Esophagus muscularis mucosa (tissue), 4 donors: ENCODE data around the gene GUCA2A. TPM values are rescaled to one million over a fixed set of nuclear protein-coding genes. Genes with fewer than 3 reads are reported as not detected.

Experiments used
- DNase-seq: peaks from one replicate; pipeline ENCODE4 v3.0.0-alpha.2; 2017; ENCODE audit errors: extremely low spot score
- H3K27ac ChIP-seq, 4 donors: fragments of 200-600 bp; sonication (generic); replicated peaks in 1 of 4; 1 replicate in 3 of 4; 2 replicates in 1 of 4; pipeline ENCODE4 v1.5.1; 2016 to 2019; ENCODE audit warnings: mild to moderate bottlenecking in 1 of 4
- H3K27me3 ChIP-seq, 4 donors: fragments of 200-600 bp; sonication (generic); one replicate each; pipeline versions ENCODE4 v1.5.1 to v1.6.0; 2016 to 2019
- H3K36me3 ChIP-seq, 4 donors: fragments of 200-600 bp; sonication (generic); one replicate each; pipeline ENCODE4 v1.5.1; 2016 to 2019
- H3K4me1 ChIP-seq, 4 donors: fragments of 200-600 bp; sonication (generic); one replicate each; pipeline ENCODE4 v1.5.1; 2016 to 2019
- H3K4me3 ChIP-seq, 4 donors: fragments of 200-600 bp; sonication (generic); 1 replicate in 2 of 4; 2 replicates in 2 of 4; pipeline ENCODE4 v1.5.1; 2016 to 2019; ENCODE audit warnings: mild to moderate bottlenecking in 4 of 4, moderate library complexity in 1 of 4
- H3K9me3 ChIP-seq, 4 donors: fragments of 200-600 bp; sonication (generic); 1 replicate in 3 of 4; 2 replicates in 1 of 4; pipeline ENCODE4 v1.5.1; 2016 to 2019
- CTCF ChIP-seq, 3 experiments: fragments of 200-600 bp in 2 of 3; fragments of 450-650 bp in 1 of 3; sonication (generic) in 2 of 3; IDR thresholded peaks; one replicate each; pipeline ENCODE4 v1.5.1; 2017 to 2019; ENCODE audit warnings: antibody characterized with exemption in 3 of 3, mild to moderate bottlenecking in 2 of 3, moderate library complexity in 1 of 3
- EP300 ChIP-seq: sonication (generic); formaldehyde crosslinking; IDR thresholded peaks from one replicate; pipeline ENCODE4 v1.6.1; 2017; ENCODE audit warnings: antibody characterized with exemption
- POLR2A ChIP-seq: fragments of 450-650 bp; IDR thresholded peaks from one replicate; pipeline ENCODE4 v1.6.1; 2017; ENCODE audit warnings: antibody characterized with exemption, moderate library complexity, mild to moderate bottlenecking, low read depth
- POLR2AphosphoS5 ChIP-seq, 2 donors: sonication (generic); formaldehyde crosslinking; IDR thresholded peaks; one replicate each; pipeline ENCODE4 v1.6.1; 2017; ENCODE audit warnings: antibody characterized with exemption in 2 of 2
- WGBS: methylation state at CpG from one replicate; pipeline ENCODE4 v1.1.5; 2018; 5-methylcytosine and 5-hydroxymethylcytosine counted together
- intact Hi-C: fragments of 100-400 bp; cut with DNase I; formaldehyde crosslinking; loops from one replicate; pipeline ENCODE4 v1.15.1; 2023
- total RNA-seq, 4 donors: library from RNA; depleted of rRNA; stranded (reverse); fragments of >200 nt; gene quantifications; one replicate each; pipeline versions ENCODE4 v1.1.0 to v1.2.1, GENCODE V29; 2016

Gene GUCA2A
- total RNA-seq, 4 donors from 2014 or later, result not detected

- H3K27me3 ChIP-seq, result peaks cover 0 to 12% (median 0%) of the 10 kb centered on the region in 4 donors
- no peaks in the 10 kb centered on the region for H3K4me1 ChIP-seq
- H3K9me3 ChIP-seq, result peaks cover 0 to 20% (median 8%) of the 10 kb centered on the region in 4 donors
- H3K36me3 ChIP-seq, result no peaks in the 10 kb centered on the region
- intact Hi-C loops, result no loop called here
- H3K27ac ChIP-seq, result no peak overlapping the region
- no peak overlapping the region for H3K4me3 ChIP-seq
- TF ChIP-seq POLR2A, result no peak
- no peak for TF ChIP-seq POLR2AphosphoS5 (IDR thresholded peaks at IDR 0.05)
- TF ChIP-seq EP300, result no peak
- TF ChIP-seq CTCF (IDR thresholded peaks at IDR 0.05), result no peak
- 62% methylated on average over 7 of the region's 7 CpGs for WGBS
- no peak for DNase-seq
Observed at GRCh38 chr1:42157667-42158066, 6.9 kb downstream of the GUCA2A start.

- Histone ChIP-seq H3K4me1 (no peaks in the 10 kb centered on the region), H3K4me3 (no peak overlapping the region), H3K27ac (no peak overlapping the region), H3K9me3 (peaks cover 0 to 8% (median under 1%) of the 10 kb centered on the region in 4 donors), H3K36me3 (no peaks in the 10 kb centered on the region), H3K27me3 (peaks cover 0 to 11% (median 0%) of the 10 kb centered on the region in 4 donors)
- no peak for DNase-seq
- intact Hi-C loops, result no loop called here
- 92% methylated on average over 12 of the region's 12 CpGs for WGBS
- no peak for TF ChIP-seq POLR2A
- no peak for TF ChIP-seq CTCF (IDR thresholded peaks at IDR 0.05)
- no peak for TF ChIP-seq EP300
- no peak for TF ChIP-seq POLR2AphosphoS5 (IDR thresholded peaks at IDR 0.05)
Observed at GRCh38 chr1:42155362-42155761, 9.2 kb downstream of the GUCA2A start.

- H3K4me3 ChIP-seq, result no peak overlapping the region
- 90% methylated on average over 13 of the region's 13 CpGs for WGBS
Observed at GRCh38 chr1:42154685-42155084, 9.9 kb downstream of the GUCA2A start.

GRCh38 chr1:42153624-42154023 lies 10.9 kb downstream of the GUCA2A start:
- intact Hi-C loops, result no loop called here
- no peaks in the 10 kb centered on the region for H3K4me1 ChIP-seq
- no peak overlapping the region for H3K27ac ChIP-seq
- H3K4me3 ChIP-seq, result no peak overlapping the region
- H3K27me3 ChIP-seq, result peaks cover 0 to 17% (median 0%) of the 10 kb centered on the region in 4 donors
- no peaks in the 10 kb centered on the region for H3K9me3 ChIP-seq
- no peak for TF ChIP-seq CTCF (IDR thresholded peaks at IDR 0.05)
- no peak for TF ChIP-seq EP300
- H3K36me3 ChIP-seq, result no peaks in the 10 kb centered on the region
- WGBS, result 77% methylated on average over 3 of the region's 6 CpGs
- no peak for DNase-seq

More at GRCh38 chr1:42154685-42155084, 9.9 kb downstream of the GUCA2A start:
- intact Hi-C loops, result no loop called here
- TF ChIP-seq CTCF (IDR thresholded peaks at IDR 0.05) (no peak), POLR2AphosphoS5 (IDR thresholded peaks at IDR 0.05) (no peak), POLR2A (no peak), EP300 (no peak)
- Histone ChIP-seq H3K27ac (no peak overlapping the region), H3K4me1 (no peaks in the 10 kb centered on the region), H3K36me3 (no peaks in the 10 kb centered on the region), H3K9me3 (peaks cover 0 to 5% (median 0%) of the 10 kb centered on the region in 4 donors), H3K27me3 (peaks cover 0 to 11% (median 0%) of the 10 kb centered on the region in 4 donors)
- DNase-seq, result no peak

GRCh38 chr1:42152907-42153600 lies 11.5 kb downstream of the GUCA2A start, which contains the start of gene GUCA2B:
Gene GUCA2B (plus strand): TSS chr1:42153410. CDS start chr1:42153451, 41 bp downstream.
- Histone ChIP-seq H3K4me3 (no peak within 1 kb of the TSS), H3K4me1 (no peaks in the 10 kb centered on the region), H3K36me3 (no peaks in the 10 kb centered on the region), H3K9me3 (no peaks in the 10 kb centered on the region), H3K27ac (no peak within 1 kb of the TSS), H3K27me3 (peaks cover 0 to 19% (median under 1%) of the 10 kb centered on the region in 4 donors)
- 87% methylated on average over 4 of the region's 12 CpGs for WGBS
- intact Hi-C loops, result no loop called here
- DNase-seq, result no peak
- TF ChIP-seq POLR2A, result no peak
- no peak for TF ChIP-seq CTCF (IDR thresholded peaks at IDR 0.05)
- no peak for TF ChIP-seq EP300
- no peak for TF ChIP-seq POLR2AphosphoS5 (IDR thresholded peaks at IDR 0.05)
